ENCODE results near the gene CTSZ.

Gene CTSZ

GRCh38 chr20:58981628-58982364 is 25.3 kb downstream of the CTSZ start:
- no peaks in the 10 kb centered on the region for H3F3A ChIP-seq (ENCODE audit: low read depth)
- no peaks in the 10 kb centered on the region for H3K27me3 ChIP-seq (ENCODE audit: insufficient read depth, low read length, poor library complexity, severe bottlenecking)
- no peaks in the 10 kb centered on the region for H3K9me3 ChIP-seq (ENCODE audit: insufficient read depth, low read depth, low read length)
- H3K36me3 ChIP-seq (ENCODE audit: insufficient read depth, low read length), result peaks cover 3% of the 10 kb centered on the region; the same call in 1 of the 2 replicates
- H3K9ac ChIP-seq (ENCODE audit: low read depth, low read length, poor library complexity, severe bottlenecking), result peak overlapping the region; percentile 82
- TF ChIP-seq CTCF (conservative IDR thresholded peaks at IDR 0.05; ENCODE audit: low read length) (no peak), EZH2phosphoT487 (IDR thresholded peaks at IDR 0.05; ENCODE audit: borderline replicate concordance) (no peak)
- peak overlapping the region; percentile 81 for H2AFZ ChIP-seq (ENCODE audit: low read length)
- H3K9me2 ChIP-seq (replicated peaks; ENCODE audit: low read depth, low read length), result no peaks in the 10 kb centered on the region
- H3K4me3 ChIP-seq (ENCODE audit: low read length, poor library complexity, severe bottlenecking), result peak overlapping the region; percentile 83
- H4K20me1 ChIP-seq (ENCODE audit: insufficient read depth, low read length, poor library complexity, severe bottlenecking), result peaks cover 19% of the 10 kb centered on the region
- H3K4me2 ChIP-seq (ENCODE audit: low read depth, low read length, poor library complexity, severe bottlenecking), result peak overlapping the region; percentile 74
- peaks cover 53% of the 10 kb centered on the region for H3K79me2 ChIP-seq (ENCODE audit: insufficient read depth, low read length)
- peaks cover 24% of the 10 kb centered on the region for H3K4me1 ChIP-seq (ENCODE audit: insufficient read depth, low read length, poor library complexity, severe bottlenecking)

GRCh38 chr20:58980711-58981627 is 26.1 kb downstream of the CTSZ start, which contains the start of gene NELFCD:
Gene NELFCD, plus strand, starts transcription at chr20:58981256. Its CDS starts 54 bp downstream, at chr20:58981310.
- H3K9me3 ChIP-seq (ENCODE audit: insufficient read depth, low read depth, low read length), result no peaks in the 10 kb centered on the region
- TF ChIP-seq EZH2phosphoT487 (IDR thresholded peaks at IDR 0.05; ENCODE audit: borderline replicate concordance) (no peak), CTCF (conservative IDR thresholded peaks at IDR 0.05; ENCODE audit: low read length) (no peak)
- peaks cover 19% of the 10 kb centered on the region for H4K20me1 ChIP-seq (ENCODE audit: insufficient read depth, low read length, poor library complexity, severe bottlenecking)
- peaks cover 49% of the 10 kb centered on the region for H3K79me2 ChIP-seq (ENCODE audit: insufficient read depth, low read length)
- H3K4me1 ChIP-seq (ENCODE audit: insufficient read depth, low read length, poor library complexity, severe bottlenecking), result peaks cover 24% of the 10 kb centered on the region
- H2AFZ ChIP-seq (ENCODE audit: low read length), result peak within 1 kb of the TSS; percentile 96
- H3K9me2 ChIP-seq (replicated peaks; ENCODE audit: low read depth, low read length), result no peaks in the 10 kb centered on the region
- no peaks in the 10 kb centered on the region for H3K27me3 ChIP-seq (ENCODE audit: insufficient read depth, low read length, poor library complexity, severe bottlenecking)
- H3K36me3 ChIP-seq (ENCODE audit: insufficient read depth, low read length), result no peaks in the 10 kb centered on the region
- peak within 1 kb of the TSS; percentile 83 for H3K4me3 ChIP-seq (ENCODE audit: low read length, poor library complexity, severe bottlenecking)
- H3K9ac ChIP-seq (ENCODE audit: low read depth, low read length, poor library complexity, severe bottlenecking), result peak within 1 kb of the TSS; percentile 82
- H3K4me2 ChIP-seq (ENCODE audit: low read depth, low read length, poor library complexity, severe bottlenecking), result peak within 1 kb of the TSS; percentile 76
- no peaks in the 10 kb centered on the region for H3F3A ChIP-seq (ENCODE audit: low read depth)

- H3K36me3 ChIP-seq (ENCODE audit: insufficient read depth, low read length), result no peaks in the 10 kb centered on the region
- no peaks in the 10 kb centered on the region for H4K20me1 ChIP-seq (ENCODE audit: insufficient read depth, low read length, poor library complexity, severe bottlenecking)
- H3K4me3 ChIP-seq (ENCODE audit: low read length, poor library complexity, severe bottlenecking), result no peak overlapping the region
- no peaks in the 10 kb centered on the region for H3F3A ChIP-seq (ENCODE audit: low read depth)
- H3K4me1 ChIP-seq (ENCODE audit: insufficient read depth, low read length, poor library complexity, severe bottlenecking), result peaks cover 10% of the 10 kb centered on the region
- no peak overlapping the region for H3K9ac ChIP-seq (ENCODE audit: low read depth, low read length, poor library complexity, severe bottlenecking)
- no peak overlapping the region for H2AFZ ChIP-seq (ENCODE audit: low read length)
- no peak overlapping the region for H3K4me2 ChIP-seq (ENCODE audit: low read depth, low read length, poor library complexity, severe bottlenecking)
- H3K79me2 ChIP-seq (ENCODE audit: insufficient read depth, low read length), result peaks cover 26% of the 10 kb centered on the region
- H3K27me3 ChIP-seq (ENCODE audit: insufficient read depth, low read length, poor library complexity, severe bottlenecking), result no peaks in the 10 kb centered on the region
- TF ChIP-seq EZH2phosphoT487 (IDR thresholded peaks at IDR 0.05; ENCODE audit: borderline replicate concordance) (no peak), CTCF (conservative IDR thresholded peaks at IDR 0.05; ENCODE audit: low read length) (no peak)
- no peaks in the 10 kb centered on the region for H3K9me3 ChIP-seq (ENCODE audit: insufficient read depth, low read depth, low read length)
- H3K9me2 ChIP-seq (replicated peaks; ENCODE audit: low read depth, low read length), result no peaks in the 10 kb centered on the region
Observed at GRCh38 chr20:58978351-58979190, 28.5 kb downstream of the CTSZ start.
